ENCODE results near the gene LRBA. TPM values are rescaled to one million over a fixed set of nuclear protein-coding genes. Genes with fewer than 3 reads are reported as not detected.
"Not testable (repeated sequence)": the region's sequence is repeated elsewhere in the genome, so short reads cannot be mapped to it uniquely, and the experiment has no call there.

Gene LRBA
- total and polyA plus RNA-seq, 2 donors (not counting 1 experiment from before 2014, with no cell fraction given), result 16.4 to 36.7 TPM

- TF ChIP-seq EZH2 (IDR thresholded peaks at IDR 0.05; ENCODE audit: low read length, missing control alignments) (no peak), CTCF (conservative IDR thresholded peaks at IDR 0.05 in 1 of 2, IDR thresholded peaks at IDR 0.05 in 1 of 2; ENCODE audit: low read depth in 1 of 2, low read length in 2 of 2) (no peak)
- no peaks in the 10 kb centered on the region for H3K9me3 ChIP-seq (ENCODE audit: control insufficient read depth, insufficient read depth, low read depth, low read length)
- no peaks in the 10 kb centered on the region for H4K20me1 ChIP-seq (ENCODE audit: control insufficient read depth, extremely low read depth, insufficient read depth, low read length)
- no peak overlapping the region for H3K4me3 ChIP-seq (replicated peaks in 1 of 4; ENCODE audit: control extremely low read depth in 1 of 4, insufficient read depth in 1 of 4, low read depth in 3 of 4, low read length in 4 of 4)
- no peak overlapping the region for H2AFZ ChIP-seq (ENCODE audit: low read length)
- no peaks in the 10 kb centered on the region for H3K36me3 ChIP-seq (ENCODE audit: control insufficient read depth, insufficient read depth, low read length)
- H3K79me2 ChIP-seq (ENCODE audit: control insufficient read depth, insufficient read depth, low read length), result no peaks in the 10 kb centered on the region
- no peak overlapping the region for H3K4me2 ChIP-seq (ENCODE audit: extremely low read depth, insufficient read depth, low read length)
- no peak overlapping the region for H3K27ac ChIP-seq (ENCODE audit: insufficient read depth, low read length)
- H3K4me1 ChIP-seq (ENCODE audit: control insufficient read depth, extremely low read depth, insufficient read depth, low read length), result no peaks in the 10 kb centered on the region
- no peaks in the 10 kb centered on the region for H3K27me3 ChIP-seq (ENCODE audit: control insufficient read depth, insufficient read depth, low read length)
- no peak overlapping the region for H3K9ac ChIP-seq (ENCODE audit: insufficient read depth, low read length)
- no peak for DNase-seq (ENCODE audit: low read depth in 2 of 2)
These were observed 270.5 kb downstream of the LRBA start for GRCh38 chr4:150744570-150744969.

GRCh38 chr4:150743564-150744342 is 271.3 kb downstream of the LRBA start:
- no peaks in the 10 kb centered on the region for H3K4me1 ChIP-seq (ENCODE audit: control insufficient read depth, extremely low read depth, insufficient read depth, low read length)
- no peak overlapping the region for H2AFZ ChIP-seq (ENCODE audit: low read length)
- H3K36me3 ChIP-seq (ENCODE audit: control insufficient read depth, insufficient read depth, low read length), result no peaks in the 10 kb centered on the region
- no peaks in the 10 kb centered on the region for H4K20me1 ChIP-seq (ENCODE audit: control insufficient read depth, extremely low read depth, insufficient read depth, low read length)
- H3K4me2 ChIP-seq (ENCODE audit: extremely low read depth, insufficient read depth, low read length), result no peak overlapping the region
- no peak overlapping the region for H3K9ac ChIP-seq (ENCODE audit: insufficient read depth, low read length)
- no peaks in the 10 kb centered on the region for H3K9me3 ChIP-seq (ENCODE audit: control insufficient read depth, insufficient read depth, low read depth, low read length)
- no peak overlapping the region for H3K27ac ChIP-seq (ENCODE audit: insufficient read depth, low read length)
- H3K4me3 ChIP-seq (replicated peaks in 1 of 4; ENCODE audit: control extremely low read depth in 1 of 4, insufficient read depth in 1 of 4, low read depth in 3 of 4, low read length in 4 of 4), result no peak overlapping the region
- peak in 1 of 2 donors; percentile 51 for DNase-seq (ENCODE audit: low read depth in 2 of 2)
- H3K27me3 ChIP-seq (ENCODE audit: control insufficient read depth, insufficient read depth, low read length), result no peaks in the 10 kb centered on the region
- H3K79me2 ChIP-seq (ENCODE audit: control insufficient read depth, insufficient read depth, low read length), result no peaks in the 10 kb centered on the region
- TF ChIP-seq CTCF (conservative IDR thresholded peaks at IDR 0.05 in 1 of 2, IDR thresholded peaks at IDR 0.05 in 1 of 2; ENCODE audit: low read depth in 1 of 2, low read length in 2 of 2), result no peak
- no peak for TF ChIP-seq EZH2 (IDR thresholded peaks at IDR 0.05; ENCODE audit: low read length, missing control alignments)

GRCh38 chr4:150742930-150743329 is 272.2 kb downstream of the LRBA start:
- not testable (repeated sequence) for H3K4me2 ChIP-seq (ENCODE audit: extremely low read depth, insufficient read depth, low read length); H2AFZ ChIP-seq (ENCODE audit: low read length); H3K27ac ChIP-seq (ENCODE audit: insufficient read depth, low read length); H3K9me3 ChIP-seq (ENCODE audit: control insufficient read depth, insufficient read depth, low read depth, low read length); H3K27me3 ChIP-seq (ENCODE audit: control insufficient read depth, insufficient read depth, low read length); H3K4me3 ChIP-seq (replicated peaks in 1 of 4; ENCODE audit: control extremely low read depth in 1 of 4, insufficient read depth in 1 of 4, low read depth in 3 of 4, low read length in 4 of 4); H3K79me2 ChIP-seq (ENCODE audit: control insufficient read depth, insufficient read depth, low read length); H3K36me3 ChIP-seq (ENCODE audit: control insufficient read depth, insufficient read depth, low read length); H3K4me1 ChIP-seq (ENCODE audit: control insufficient read depth, extremely low read depth, insufficient read depth, low read length); H3K9ac ChIP-seq (ENCODE audit: insufficient read depth, low read length); H4K20me1 ChIP-seq (ENCODE audit: control insufficient read depth, extremely low read depth, insufficient read depth, low read length)
- DNase-seq (ENCODE audit: low read depth in 2 of 2), result peak in 1 of 2 donors; percentile 29

Measured in fibroblast of lung (primary cell).